SH-SY5Y (cell line): ENCODE data around the gene SMIM14.

Source experiments
- GATA2 ChIP-seq: IDR thresholded peaks from 2 replicates; pipeline ENCODE4 v1.6.1; 2011; ENCODE audit warnings: mild to moderate bottlenecking, low read depth, low read length
- GATA3 ChIP-seq: IDR thresholded peaks from 2 replicates; pipeline ENCODE4 v1.6.1; 2011; ENCODE audit warnings: low read depth, mild to moderate bottlenecking, low read length, moderate library complexity

- TF ChIP-seq GATA3 (no peak), GATA2 (no peak)
Measured at GRCh38 chr4:39504538-39504937, 134.1 kb downstream of the SMIM14 start.
